HUES6 (cell line): Measurements from ENCODE around the gene RPL18.

Experiments
- H3K27ac ChIP-seq: 2 replicates; pipeline ENCODE4 v1.7.0; 2013; ENCODE audit warnings: low read depth, mild to moderate bottlenecking, low read length, inconsistent platforms
- H3K27me3 ChIP-seq: 2 replicates; pipeline ENCODE4 v1.6.1; 2013; ENCODE audit warnings: low read length; ENCODE audit not compliant: control insufficient read depth, insufficient read depth
- H3K36me3 ChIP-seq: 2 replicates; pipeline ENCODE4 v1.6.1; 2013; ENCODE audit warnings: low read length; ENCODE audit not compliant: control insufficient read depth, insufficient read depth
- H3K4me1 ChIP-seq: 2 replicates; pipeline ENCODE4 v1.6.1; 2013; ENCODE audit warnings: low read length; ENCODE audit not compliant: control insufficient read depth, insufficient read depth
- H3K4me3 ChIP-seq: 2 replicates; pipeline ENCODE4 v1.5.1; 2013; ENCODE audit warnings: low read depth, low read length
- H3K9ac ChIP-seq: one replicate; pipeline ENCODE4 v1.6.1; 2013; ENCODE audit warnings: mild to moderate bottlenecking, low read length
- H3K9me3 ChIP-seq: 2 replicates; pipeline ENCODE4 v1.6.1; 2013; ENCODE audit warnings: low read depth, low read length; ENCODE audit not compliant: control insufficient read depth, insufficient read depth

RPL18 gene

GRCh38 chr19:48569814-48570213 lies 49.2 kb downstream of the RPL18 start:
- H3K9me3 ChIP-seq, result no peaks in the 10 kb centered on the region
- no peak overlapping the region for H3K4me3 ChIP-seq
- peaks cover 25% of the 10 kb centered on the region for H3K4me1 ChIP-seq
- H3K9ac ChIP-seq, result no peak overlapping the region
- no peaks in the 10 kb centered on the region for H3K27me3 ChIP-seq
- H3K36me3 ChIP-seq, result no peaks in the 10 kb centered on the region
- H3K27ac ChIP-seq, result no peak overlapping the region

DNA sequence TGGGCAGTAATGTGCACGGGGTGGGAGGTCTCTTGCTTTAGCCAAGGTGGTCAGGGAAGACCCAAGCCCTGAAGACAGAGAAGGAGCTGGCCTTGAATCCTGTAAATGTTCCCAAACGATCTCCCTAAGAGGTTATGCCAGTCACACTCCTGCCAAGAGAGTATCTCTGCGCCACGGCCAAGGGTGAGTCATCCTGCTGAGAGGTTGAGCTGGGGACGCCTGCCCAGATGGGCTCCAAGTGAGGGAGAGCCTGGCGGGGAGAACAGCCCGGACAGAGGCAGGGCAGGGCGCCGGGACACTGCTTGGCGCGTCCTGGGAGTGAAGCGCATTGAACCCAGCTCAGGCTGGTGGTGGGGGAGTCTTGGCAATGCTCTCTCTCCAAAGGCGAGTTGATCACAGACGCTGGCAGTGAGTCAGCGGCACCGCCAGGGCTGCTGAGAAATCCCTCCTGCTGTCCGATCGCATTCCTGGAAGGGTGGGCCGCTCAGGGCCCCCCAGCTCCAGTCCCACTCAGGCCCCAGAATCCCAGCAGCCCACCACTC lies 50.6 kb downstream of the RPL18 start:
- H3K9ac ChIP-seq, result peak overlapping the region; percentile 34
- no peaks in the 10 kb centered on the region for H3K36me3 ChIP-seq
- no peaks in the 10 kb centered on the region for H3K27me3 ChIP-seq
- peak overlapping the region; percentile 27; the same call in 1 of the 2 replicates for H3K27ac ChIP-seq
- no peaks in the 10 kb centered on the region for H3K9me3 ChIP-seq
- peak overlapping the region; percentile 52 for H3K4me3 ChIP-seq
- H3K4me1 ChIP-seq, result peaks cover 18% of the 10 kb centered on the region
